Fibroblast of lung (primary cell): ENCODE data around the gene CAPN2. TPM values are rescaled to one million over a fixed set of nuclear protein-coding genes. Genes with fewer than 3 reads are reported as not detected.

ENCODE experiments used
- DNase-seq, 2 donors: peaks; one replicate each; pipeline versions ENCODE4 v3.0.0 to v3.0.0-alpha.2; 2010; ENCODE audit warnings: low read depth in 2 of 2
- H2AFZ ChIP-seq: 2 replicates; pipeline ENCODE4 v1.5.1; 2012; ENCODE audit warnings: low read length, control low read depth, inconsistent platforms
- H3K27ac ChIP-seq: 2 replicates; pipeline ENCODE4 v1.5.1; 2011; ENCODE audit warnings: low read length, control low read depth; ENCODE audit not compliant: insufficient read depth
- H3K27me3 ChIP-seq: 2 replicates; pipeline ENCODE4 v1.5.1; 2011; ENCODE audit warnings: mild to moderate bottlenecking, low read length; ENCODE audit not compliant: control insufficient read depth, insufficient read depth
- H3K36me3 ChIP-seq: 2 replicates; pipeline ENCODE4 v1.5.1; 2011; ENCODE audit warnings: low read length; ENCODE audit not compliant: control insufficient read depth, insufficient read depth
- H3K4me1 ChIP-seq: 2 replicates; pipeline ENCODE4 v1.5.1; 2011; ENCODE audit warnings: low read length; ENCODE audit not compliant: control insufficient read depth, insufficient read depth; ENCODE audit errors: extremely low read depth
- H3K4me2 ChIP-seq: 2 replicates; pipeline ENCODE4 v1.5.1; 2011; ENCODE audit warnings: low read length, control low read depth; ENCODE audit not compliant: insufficient read depth; ENCODE audit errors: extremely low read depth
- H3K4me3 ChIP-seq, 4 experiments: fragments of 200-600 bp in 1 of 4; sonication (generic) in 1 of 4; replicated peaks in 1 of 4; 2 replicates each; pipeline ENCODE4 v1.5.1; 2011 to 2016; ENCODE audit warnings: low read length in 4 of 4, low read depth in 3 of 4, mild to moderate bottlenecking in 3 of 4, control low read depth in 2 of 4, inconsistent platforms in 1 of 4, mixed read lengths in 1 of 4; ENCODE audit not compliant: insufficient read depth in 1 of 4; ENCODE audit errors: control extremely low read depth in 1 of 4
- H3K79me2 ChIP-seq: 2 replicates; pipeline ENCODE4 v1.5.1; 2012; ENCODE audit warnings: mild to moderate bottlenecking, low read length, inconsistent platforms; ENCODE audit not compliant: control insufficient read depth, insufficient read depth
- H3K9ac ChIP-seq: 2 replicates; pipeline ENCODE4 v1.5.1; 2011; ENCODE audit warnings: mild to moderate bottlenecking, low read length, control low read depth; ENCODE audit not compliant: insufficient read depth
- H3K9me3 ChIP-seq: 2 replicates; pipeline ENCODE4 v1.5.1; 2012; ENCODE audit warnings: low read depth, low read length; ENCODE audit not compliant: control insufficient read depth, insufficient read depth
- H4K20me1 ChIP-seq: 2 replicates; pipeline ENCODE4 v1.5.1; 2011; ENCODE audit warnings: low read length; ENCODE audit not compliant: control insufficient read depth, insufficient read depth; ENCODE audit errors: extremely low read depth
- EZH2 ChIP-seq: IDR thresholded peaks from 2 replicates; pipeline ENCODE4 v1.5.1; 2012; ENCODE audit warnings: low read length, control low read depth, mild to moderate bottlenecking; ENCODE audit errors: missing control alignments
- polyA plus RNA-seq, 2 donors: library from polyadenylated mRNA; depleted of rRNA in 1 of 2; stranded (reverse) in 1 of 2; unstranded in 1 of 2; fragments of >200 nt; gene quantifications; 2 replicates each; pipeline ENCODE4 v1.2.1, GENCODE V29; 2011 to 2012; ENCODE audit warnings: missing spikeins in 1 of 2
- total RNA-seq: library from RNA; depleted of rRNA; stranded (reverse); fragments of >200 nt; gene quantifications from 2 replicates; pipeline ENCODE4 v1.2.1, GENCODE V29; 2014
- TF ChIP-seq, protein P1 (sequence below), 2 donors: IDR thresholded peaks in 1 of 2; conservative IDR thresholded peaks in 1 of 2; 1 replicate in 1 of 2; 2 replicates in 1 of 2; pipeline ENCODE4 v1.5.1; 2011 to 2012; ENCODE audit warnings: low read length in 2 of 2, control low read depth in 1 of 2, inconsistent platforms in 1 of 2, low read depth in 1 of 2, mild to moderate bottlenecking in 1 of 2

Gene CAPN2
- total and polyA plus RNA-seq, 2 donors (not counting 1 experiment from before 2014, with no cell fraction given): 387 to 488 TPM

DNA sequence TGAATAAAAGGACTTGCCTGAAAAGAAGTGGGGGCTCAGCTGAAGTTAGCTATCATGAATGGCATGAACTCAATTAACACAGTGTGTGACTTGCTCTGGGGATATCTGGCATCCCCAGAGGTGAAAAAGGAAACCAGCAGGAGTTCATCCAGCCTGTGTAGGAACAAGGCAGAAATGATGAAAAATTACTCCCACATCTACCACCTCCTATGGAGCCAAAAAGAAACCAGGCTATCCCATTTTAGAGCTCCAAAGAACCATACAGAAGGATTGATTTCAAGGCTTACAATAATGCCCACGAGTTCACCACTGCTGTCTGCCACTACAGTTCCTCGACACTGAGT is 108.1 kb downstream of the CAPN2 start:
- no peaks in the 10 kb centered on the region for H3K9me3 ChIP-seq
- no peak for DNase-seq
- TF ChIP-seq, protein P1, sequence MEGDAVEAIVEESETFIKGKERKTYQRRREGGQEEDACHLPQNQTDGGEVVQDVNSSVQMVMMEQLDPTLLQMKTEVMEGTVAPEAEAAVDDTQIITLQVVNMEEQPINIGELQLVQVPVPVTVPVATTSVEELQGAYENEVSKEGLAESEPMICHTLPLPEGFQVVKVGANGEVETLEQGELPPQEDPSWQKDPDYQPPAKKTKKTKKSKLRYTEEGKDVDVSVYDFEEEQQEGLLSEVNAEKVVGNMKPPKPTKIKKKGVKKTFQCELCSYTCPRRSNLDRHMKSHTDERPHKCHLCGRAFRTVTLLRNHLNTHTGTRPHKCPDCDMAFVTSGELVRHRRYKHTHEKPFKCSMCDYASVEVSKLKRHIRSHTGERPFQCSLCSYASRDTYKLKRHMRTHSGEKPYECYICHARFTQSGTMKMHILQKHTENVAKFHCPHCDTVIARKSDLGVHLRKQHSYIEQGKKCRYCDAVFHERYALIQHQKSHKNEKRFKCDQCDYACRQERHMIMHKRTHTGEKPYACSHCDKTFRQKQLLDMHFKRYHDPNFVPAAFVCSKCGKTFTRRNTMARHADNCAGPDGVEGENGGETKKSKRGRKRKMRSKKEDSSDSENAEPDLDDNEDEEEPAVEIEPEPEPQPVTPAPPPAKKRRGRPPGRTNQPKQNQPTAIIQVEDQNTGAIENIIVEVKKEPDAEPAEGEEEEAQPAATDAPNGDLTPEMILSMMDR (conservative IDR thresholded peaks at IDR 0.05 in 1 of 2, IDR thresholded peaks at IDR 0.05 in 1 of 2; ENCODE audit: low read depth in 1 of 2, low read length in 2 of 2): no peak
- H3K9ac ChIP-seq: no peak overlapping the region
- H3K79me2 ChIP-seq: peaks cover 61% of the 10 kb centered on the region
- H3K4me2 ChIP-seq: no peak overlapping the region
- H2AFZ ChIP-seq: no peak overlapping the region
- no peak overlapping the region for H3K4me3 ChIP-seq
- H3K36me3 ChIP-seq: peaks cover 2% of the 10 kb centered on the region
- peak overlapping the region; percentile 36 for H3K27ac ChIP-seq
- H4K20me1 ChIP-seq: no peaks in the 10 kb centered on the region
- peaks cover 4% of the 10 kb centered on the region for H3K4me1 ChIP-seq
- no peaks in the 10 kb centered on the region for H3K27me3 ChIP-seq

DNA sequence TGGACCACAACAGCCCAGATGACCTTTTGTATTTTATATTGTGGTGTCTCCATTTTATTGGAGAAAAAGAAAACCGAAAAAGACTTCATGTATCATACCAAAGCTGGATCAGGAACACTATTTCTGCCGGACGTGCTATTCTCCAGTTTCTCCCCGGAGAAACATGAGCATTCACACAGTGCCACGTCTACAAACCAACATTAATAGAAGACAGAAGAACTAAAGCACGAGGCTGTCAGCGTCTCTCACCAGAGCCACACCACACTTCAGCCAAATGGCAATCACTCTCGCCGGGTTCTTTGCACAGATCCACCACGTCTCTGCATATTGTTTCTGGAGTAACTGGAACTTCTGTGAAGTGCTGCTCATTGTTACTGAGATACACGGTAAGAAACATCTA is 108.6 kb downstream of the CAPN2 start:
- Histone ChIP-seq H3K27me3 (no peaks in the 10 kb centered on the region), H3K27ac (peak overlapping the region; percentile 36), H3K36me3 (peaks cover 2% of the 10 kb centered on the region), H3K9ac (no peak overlapping the region), H3K9me3 (no peaks in the 10 kb centered on the region), H3K79me2 (peaks cover 61% of the 10 kb centered on the region), H3K4me1 (peaks cover 4% of the 10 kb centered on the region), H3K4me3 (no peak overlapping the region), H3K4me2 (no peak overlapping the region), H2AFZ (no peak overlapping the region), H4K20me1 (no peaks in the 10 kb centered on the region)
- DNase-seq: no peak
- no peak for TF ChIP-seq EZH2
- TF ChIP-seq, protein P1 (conservative IDR thresholded peaks at IDR 0.05 in 1 of 2, IDR thresholded peaks at IDR 0.05 in 1 of 2; ENCODE audit: low read depth in 1 of 2, low read length in 2 of 2): no peak

DNA sequence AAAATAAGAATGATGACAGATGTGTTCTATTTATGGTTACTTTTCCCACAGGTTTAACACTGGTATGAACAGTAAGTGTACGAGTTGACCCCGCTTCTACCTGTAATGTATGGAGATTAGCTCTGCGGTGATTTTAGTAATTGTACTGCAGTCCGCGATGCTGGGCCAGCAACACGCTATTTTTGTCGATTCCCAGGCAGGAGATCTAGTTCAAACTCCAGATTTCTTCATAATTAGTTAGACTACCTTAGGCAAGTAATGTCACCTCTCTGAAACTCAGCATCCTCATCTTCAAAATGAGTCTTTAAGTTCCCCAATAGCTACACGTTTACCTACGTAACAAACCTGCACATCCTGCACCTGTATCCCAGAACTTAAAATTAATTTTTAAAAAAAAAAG is 111.9 kb downstream of the CAPN2 start:
- Histone ChIP-seq H3K27ac (no peak overlapping the region), H3K36me3 (peaks cover 2% of the 10 kb centered on the region), H3K4me1 (peaks cover 6% of the 10 kb centered on the region), H3K79me2 (peaks cover 85% of the 10 kb centered on the region), H3K4me3 (no peak overlapping the region), H4K20me1 (no peaks in the 10 kb centered on the region), H3K9me3 (no peaks in the 10 kb centered on the region), H3K27me3 (no peaks in the 10 kb centered on the region), H3K9ac (no peak overlapping the region), H2AFZ (no peak overlapping the region), H3K4me2 (no peak overlapping the region)
- no peak for TF ChIP-seq EZH2
- TF ChIP-seq, protein P1 (conservative IDR thresholded peaks at IDR 0.05 in 1 of 2, IDR thresholded peaks at IDR 0.05 in 1 of 2; ENCODE audit: low read depth in 1 of 2, low read length in 2 of 2): no peak
- no peak for DNase-seq
